ENCODE data around the gene ARPC1B.
"Not testable (repeated sequence)": the region's sequence is repeated elsewhere in the genome, so short reads cannot be mapped to it uniquely, and the experiment has no call there.

Gene ARPC1B

GRCh38 chr7:99374111-99375064, at the start of gene ARPC1B:
Gene ARPC1B (plus strand): TSS chr7:99374730. CDS start chr7:99385715, 10,985 bp downstream.
- DNase-seq (ENCODE audit: low spot score) = peak; percentile 89

DNA sequence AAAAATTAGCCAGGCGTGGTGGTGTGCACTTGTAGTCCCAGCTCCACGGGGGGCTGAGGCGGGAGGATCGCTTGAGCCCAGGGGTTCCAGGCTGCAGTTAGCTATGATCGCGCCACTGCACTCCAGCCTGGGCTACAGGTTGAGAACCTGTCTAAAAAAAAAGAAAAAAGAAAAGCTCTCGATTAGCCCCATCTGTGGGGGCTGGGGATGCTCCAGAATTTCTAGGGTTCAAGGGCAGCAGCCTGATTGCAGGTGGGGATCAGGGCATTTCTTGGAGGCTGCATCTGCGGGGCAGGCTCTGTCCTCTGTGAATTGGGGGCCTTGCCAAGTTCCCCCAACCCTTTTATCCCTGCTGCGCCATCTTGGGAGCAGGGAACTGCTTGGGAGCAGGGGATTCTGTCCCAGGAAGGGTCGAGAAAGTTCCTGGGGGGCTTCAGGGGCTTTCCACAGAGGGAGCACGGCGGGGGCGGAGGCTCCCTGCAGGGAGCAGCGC, 49.5 kb upstream of the ARPC1B start:
- DNase-seq (ENCODE audit: low spot score) = no peak

GRCh38 chr7:99325592-99326407, 48.7 kb upstream of the ARPC1B start, which contains the start of gene ARPC1A:
Gene ARPC1A (plus strand): TSS chr7:99325898. CDS start chr7:99333354, 7,456 bp downstream.
- DNase-seq (ENCODE audit: low spot score) = peak; percentile 96

GRCh38 chr7:99326408-99326782, 48.1 kb upstream of the ARPC1B start:
- peak; percentile 37 for DNase-seq (ENCODE audit: low spot score)

- DNase-seq (ENCODE audit: low spot score) = peak; percentile 97
These were observed 44.1 kb upstream of the ARPC1B start for GRCh38 chr7:99330314-99330961.

- no peak for DNase-seq (ENCODE audit: low spot score)
These were observed 43.5 kb upstream of the ARPC1B start for GRCh38 chr7:99331002-99331401.

GRCh38 chr7:99339595-99339994, 34.9 kb upstream of the ARPC1B start:
- DNase-seq (ENCODE audit: low spot score) = no peak

- no peak for DNase-seq (ENCODE audit: low spot score)
These were observed 33.9 kb upstream of the ARPC1B start for GRCh38 chr7:99340659-99341058.

- no peak for DNase-seq (ENCODE audit: low spot score)
These were observed 30.4 kb upstream of the ARPC1B start for GRCh38 chr7:99344061-99344647.

- DNase-seq (ENCODE audit: low spot score) = not testable (repeated sequence)
These were observed 23.9 kb upstream of the ARPC1B start for GRCh38 chr7:99350641-99351040.

DNA sequence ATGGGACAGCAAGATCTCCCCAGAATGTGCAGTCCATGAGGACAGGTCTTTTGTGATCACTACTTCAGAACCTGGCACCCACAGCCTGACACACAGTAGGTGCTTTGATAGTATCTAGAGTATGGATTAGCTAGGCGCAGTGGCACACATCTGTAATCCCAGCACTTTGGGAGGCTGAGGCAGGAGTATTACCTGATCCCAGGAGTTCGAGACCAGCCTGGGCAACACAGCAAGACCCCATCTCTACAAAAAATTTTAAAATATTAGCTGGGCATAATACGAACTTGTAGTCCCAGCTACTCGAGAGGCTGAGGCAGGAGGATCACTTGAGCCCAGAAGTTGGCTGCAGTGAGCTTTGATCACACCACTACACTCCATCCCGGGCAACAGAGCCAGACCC, 22.3 kb upstream of the ARPC1B start:
- DNase-seq (ENCODE audit: low spot score) = no peak

DNA sequence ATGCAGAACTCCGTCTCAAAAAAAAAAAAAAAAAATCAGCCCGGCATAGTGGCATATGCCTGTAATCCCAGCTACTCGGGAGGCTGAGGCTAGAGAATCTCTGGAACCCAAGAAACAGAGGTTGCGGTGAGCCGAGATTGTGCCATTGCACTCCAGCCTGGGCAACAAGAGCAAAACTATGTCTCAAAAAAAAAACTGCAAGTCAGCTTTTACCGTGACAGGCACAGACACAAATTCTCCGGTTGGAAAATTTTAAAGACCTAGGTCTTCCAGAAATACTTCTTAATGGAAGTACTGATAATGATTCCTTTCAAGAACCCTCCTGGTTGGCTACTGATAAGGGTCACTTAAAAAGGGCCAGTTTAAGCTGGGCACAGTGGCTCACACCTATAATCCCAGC, 19.4 kb upstream of the ARPC1B start:
- DNase-seq (ENCODE audit: low spot score) = no peak

DNA sequence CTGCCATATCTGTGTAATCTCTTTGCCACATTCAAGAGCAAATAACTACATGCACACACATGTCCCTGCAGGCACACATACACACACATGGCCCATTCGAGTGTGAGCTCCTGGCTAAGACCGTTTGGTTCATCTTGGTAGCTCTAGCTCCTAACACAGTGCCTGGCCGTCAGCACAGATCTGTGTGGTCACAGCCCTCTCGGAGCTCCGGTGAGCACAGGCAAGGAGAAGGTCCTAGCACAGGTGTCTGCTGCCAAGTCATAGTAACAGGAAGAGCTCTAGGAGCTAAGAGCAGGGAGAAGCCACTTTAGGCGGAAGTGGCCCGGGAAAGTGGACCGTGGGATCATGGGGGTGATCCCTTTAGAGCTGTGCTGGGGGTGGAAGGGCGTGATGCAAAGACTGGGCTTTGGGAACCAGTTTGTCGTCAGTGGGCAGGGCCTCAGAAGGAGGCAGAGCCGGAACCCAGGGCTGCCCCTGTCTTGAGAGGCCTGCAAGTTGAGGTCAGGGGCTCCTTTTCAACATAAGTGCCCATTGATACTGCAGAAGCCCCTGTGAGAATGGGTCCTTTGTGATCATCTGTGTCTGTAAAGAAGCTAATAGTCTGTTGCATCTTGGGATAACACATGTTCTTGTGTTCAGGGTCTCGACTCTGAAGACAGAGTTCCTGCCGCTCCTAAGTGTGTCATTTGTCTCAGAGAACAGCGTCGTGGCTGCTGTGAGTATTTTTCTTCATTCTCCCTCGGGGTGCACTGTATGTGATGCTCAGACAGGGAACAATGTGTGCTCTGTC, 16.6 kb upstream of the ARPC1B start:
- DNase-seq (ENCODE audit: low spot score) = no peak

GRCh38 chr7:99358521-99358920, 16.0 kb upstream of the ARPC1B start:
- not testable (repeated sequence) for DNase-seq (ENCODE audit: low spot score)

GRCh38 chr7:99359465-99360154, 14.9 kb upstream of the ARPC1B start:
- DNase-seq (ENCODE audit: low spot score) = no peak

DNA sequence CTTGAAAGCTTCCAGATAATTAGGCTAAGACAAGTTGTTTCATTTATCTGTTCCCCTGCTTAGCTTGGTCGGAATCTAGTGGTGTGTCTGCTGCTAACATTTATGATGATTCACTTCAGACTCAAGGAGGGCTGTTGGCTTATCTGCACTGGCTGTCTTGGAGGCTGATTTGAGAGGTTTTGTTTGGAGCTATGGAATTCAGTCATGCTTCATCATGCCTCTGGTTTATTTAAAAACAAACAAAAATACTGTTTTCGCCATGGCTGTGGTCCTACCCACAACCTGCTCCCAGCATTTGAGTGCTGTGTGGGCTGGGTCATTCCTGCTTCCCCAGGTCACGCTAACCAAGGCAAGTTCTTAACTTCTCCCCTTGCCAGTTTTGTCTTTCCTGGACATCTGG, 11.7 kb upstream of the ARPC1B start:
- no peak for DNase-seq (ENCODE audit: low spot score)

DNA sequence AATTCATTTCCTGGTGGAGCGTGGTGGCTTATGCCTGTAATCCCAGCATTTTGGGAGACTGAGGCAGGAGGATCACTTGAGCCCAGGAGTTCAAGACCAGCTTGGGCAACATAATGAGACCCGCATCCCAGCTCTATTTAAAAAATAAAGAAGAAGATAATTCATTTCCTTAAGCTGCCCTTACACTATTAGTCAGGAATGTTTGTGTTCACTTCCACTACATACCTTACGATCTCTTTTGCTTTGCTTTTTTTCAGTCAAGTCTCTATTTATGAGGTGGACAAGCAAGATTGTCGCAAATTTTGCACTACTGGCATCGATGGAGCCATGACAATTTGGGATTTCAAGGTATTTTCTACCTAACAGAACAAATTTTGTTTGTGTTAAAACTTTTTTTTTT, 11.2 kb upstream of the ARPC1B start:
- no peak for DNase-seq (ENCODE audit: low spot score)

DNA sequence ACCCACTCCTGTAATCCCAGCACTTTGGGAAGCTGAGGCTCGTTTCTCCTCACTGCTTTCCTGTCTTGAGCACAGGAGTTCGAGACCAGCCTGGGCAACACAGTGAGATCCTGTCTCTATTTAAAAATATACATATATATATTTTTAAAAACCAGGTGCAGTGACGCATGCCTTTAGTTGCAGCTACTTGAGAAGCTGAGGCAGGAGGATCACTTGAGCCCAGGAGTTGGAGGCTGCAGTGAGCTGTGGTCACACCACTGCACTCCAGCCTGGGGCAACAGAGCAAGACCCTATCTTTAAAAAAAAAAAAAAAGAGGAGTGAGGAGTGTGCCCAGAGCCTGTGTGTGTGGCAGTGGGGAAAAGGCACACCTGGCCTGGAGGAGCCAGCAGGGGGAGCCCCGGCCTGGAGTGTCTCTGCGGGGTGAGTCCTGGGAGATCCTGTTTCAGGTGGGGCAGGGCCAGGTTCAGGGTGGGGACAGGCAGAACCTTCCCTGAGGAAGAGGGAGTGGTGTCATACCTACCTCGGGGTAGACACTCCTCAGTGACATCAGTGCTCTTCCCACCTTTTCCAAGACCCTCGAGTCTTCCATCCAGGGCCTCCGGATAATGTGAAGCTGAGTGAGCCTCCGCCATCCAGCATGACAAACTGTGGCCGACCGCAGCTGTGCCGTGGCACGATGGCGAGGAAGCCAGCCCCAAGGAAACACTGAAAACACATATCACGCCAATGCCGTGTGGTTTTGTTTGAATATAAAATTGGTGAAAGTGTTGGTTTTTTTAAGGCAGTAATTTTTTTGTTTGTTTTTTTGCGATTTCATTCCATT, 9.0 kb upstream of the ARPC1B start:
- DNase-seq (ENCODE audit: low spot score) = no peak

- no peak for DNase-seq (ENCODE audit: low spot score)
These were observed 7.9 kb upstream of the ARPC1B start for GRCh38 chr7:99366646-99367045.
